Glomerular endothelial cell (primary cell): ENCODE measurements around the gene SLC22A17. TPM values are rescaled to one million over a fixed set of nuclear protein-coding genes. Genes with fewer than 3 reads are reported as not detected.

Experiments
- DNase-seq: peaks from one replicate; pipeline ENCODE4 v3.0.0-alpha.2; 2011; ENCODE audit warnings: low read depth, low spot score; ENCODE audit errors: extremely low read depth
- total RNA-seq: library from RNA; depleted of rRNA; stranded (reverse); fragments of >200 nt; gene quantifications from 2 replicates; pipeline ENCODE4 v1.2.3, GENCODE V29; 2015

The SLC22A17 gene
- total RNA-seq, 1 donor from 2014 or later, result 7.3 TPM

DNA sequence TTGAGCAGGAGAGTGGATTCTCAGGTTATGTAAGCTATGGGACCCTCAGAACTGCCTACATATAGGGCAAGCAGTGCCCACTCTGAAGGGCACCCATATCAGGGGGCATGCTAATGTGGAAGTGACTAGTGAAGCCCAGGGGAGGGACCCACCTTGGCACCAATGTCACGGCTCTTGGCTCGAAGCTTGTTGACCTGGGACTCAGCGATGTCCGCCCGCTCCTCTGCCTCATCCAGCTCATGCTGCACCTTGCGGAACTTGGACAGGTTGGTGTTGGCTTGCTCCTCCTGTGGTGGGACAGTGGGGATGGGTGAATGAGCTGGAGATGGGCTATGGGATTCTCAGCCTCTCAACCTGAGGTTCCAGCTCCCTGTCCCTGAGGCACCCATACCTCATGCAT lies 29.6 kb upstream of the SLC22A17 start:
- no peak for DNase-seq

DNA sequence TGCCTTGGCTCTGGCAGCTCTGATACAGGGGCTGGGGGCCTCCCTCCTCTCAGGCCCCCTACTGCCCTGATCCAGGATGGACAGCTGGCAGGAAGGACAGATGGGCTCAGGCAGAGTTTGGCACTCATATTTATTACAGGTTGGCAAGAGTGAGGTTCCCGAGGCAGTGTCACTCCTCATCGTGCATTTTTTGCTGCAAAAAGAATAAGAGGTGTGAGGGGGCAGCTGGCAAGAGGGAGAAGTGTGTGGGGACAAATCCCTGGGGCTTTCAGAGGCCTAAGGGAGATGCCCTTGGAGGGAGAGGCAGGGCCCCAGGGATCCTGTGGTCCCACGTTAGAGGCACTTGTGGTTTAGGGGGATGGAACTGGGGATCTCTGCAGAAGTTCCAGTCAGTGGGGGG lies 29.2 kb upstream of the SLC22A17 start:
- no peak for DNase-seq

DNA sequence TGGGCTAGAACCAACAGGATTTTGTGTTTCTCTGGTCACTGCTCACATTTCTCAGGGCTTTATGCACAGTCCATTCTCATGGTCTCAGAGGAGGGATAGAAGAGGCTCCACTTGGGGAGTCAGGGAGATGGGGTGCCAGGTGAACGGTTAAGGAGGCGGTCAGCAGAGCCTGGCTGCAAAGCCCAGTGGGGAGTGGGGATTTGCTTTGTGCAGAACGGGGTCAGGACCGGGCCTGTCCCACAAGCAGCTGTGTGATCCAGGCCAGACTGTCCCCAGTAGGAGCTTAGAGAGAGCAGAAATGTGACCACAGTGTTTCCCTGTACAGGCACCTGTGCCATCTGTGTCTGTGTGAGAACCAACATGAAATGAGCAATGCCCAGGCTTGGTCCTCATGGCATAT lies 28.3 kb upstream of the SLC22A17 start:
- no peak for DNase-seq

DNA sequence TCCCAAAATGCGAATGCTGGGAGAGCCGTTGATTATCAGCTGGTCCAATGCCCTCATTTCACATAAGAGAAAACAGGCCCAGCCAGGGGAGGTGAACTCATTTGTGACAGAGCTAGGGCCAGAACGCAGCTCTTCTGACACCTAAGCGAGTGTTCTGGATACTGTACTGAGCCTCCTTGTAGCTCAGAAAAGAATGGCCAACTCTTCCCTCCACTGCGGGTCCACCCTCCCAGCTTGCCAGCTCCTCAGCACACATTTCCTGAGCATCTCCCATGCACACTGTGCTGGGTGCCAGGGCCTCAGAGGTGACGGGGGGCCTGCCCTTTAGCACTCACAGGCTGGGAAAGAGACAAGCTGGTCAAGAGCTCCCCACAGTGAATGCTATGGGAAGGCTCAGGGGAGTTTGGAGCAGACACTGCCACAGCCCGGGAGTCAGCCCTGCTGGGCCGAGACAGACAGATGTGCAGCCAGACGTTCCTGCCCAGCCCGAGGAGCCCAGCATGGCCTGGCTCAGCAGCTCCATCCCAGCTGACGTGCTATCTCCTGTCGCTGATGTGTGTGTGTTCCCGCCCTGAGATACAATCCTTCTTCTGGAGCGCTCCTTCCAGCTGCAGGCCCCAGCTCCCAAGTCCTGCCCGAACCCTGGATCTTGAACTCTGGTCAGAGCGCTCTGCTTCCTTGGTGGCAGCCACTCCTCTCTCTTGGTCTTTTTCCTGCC lies 27.7 kb upstream of the SLC22A17 start:
- no peak for DNase-seq

DNA sequence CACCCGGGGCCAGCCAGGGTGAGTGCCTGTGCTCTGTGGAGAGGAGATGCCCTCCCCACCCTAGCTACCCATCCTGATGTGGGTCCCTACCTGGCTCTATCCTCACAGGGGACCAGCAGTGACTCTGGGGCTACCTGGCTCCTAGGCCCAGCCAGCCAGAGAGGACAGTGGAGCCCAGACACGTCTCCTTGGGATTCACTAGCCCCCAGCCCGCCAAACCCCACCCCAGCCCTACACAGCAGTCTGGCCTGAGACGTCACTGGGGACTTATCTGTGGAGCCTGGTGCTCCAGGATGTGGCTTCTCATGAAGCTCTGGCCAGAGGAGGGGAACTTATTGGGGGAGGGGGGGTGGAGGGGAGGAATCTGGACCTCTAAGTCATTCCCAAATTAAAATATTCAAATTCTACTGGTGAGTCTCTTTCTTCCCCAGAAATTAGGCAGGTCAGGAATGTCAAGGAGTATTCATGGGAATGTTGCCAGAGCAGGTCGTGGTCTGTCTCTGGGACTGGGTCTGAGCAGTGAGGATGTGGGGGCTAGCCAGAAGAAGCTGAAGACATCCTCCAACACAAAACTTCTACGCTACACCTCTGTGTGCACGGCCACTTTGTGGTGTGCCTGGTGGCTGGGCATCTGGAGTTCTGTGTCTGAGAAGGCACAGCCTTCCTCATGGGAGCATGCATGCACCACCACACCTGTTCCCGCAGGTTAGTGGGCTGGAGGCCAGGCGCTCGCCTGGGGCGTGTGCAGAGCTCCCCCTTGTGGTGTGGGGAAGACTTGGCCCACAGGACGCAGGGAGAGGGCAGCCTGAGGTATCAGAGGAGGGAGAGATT lies 26.9 kb upstream of the SLC22A17 start:
- DNase-seq, result no peak

DNA sequence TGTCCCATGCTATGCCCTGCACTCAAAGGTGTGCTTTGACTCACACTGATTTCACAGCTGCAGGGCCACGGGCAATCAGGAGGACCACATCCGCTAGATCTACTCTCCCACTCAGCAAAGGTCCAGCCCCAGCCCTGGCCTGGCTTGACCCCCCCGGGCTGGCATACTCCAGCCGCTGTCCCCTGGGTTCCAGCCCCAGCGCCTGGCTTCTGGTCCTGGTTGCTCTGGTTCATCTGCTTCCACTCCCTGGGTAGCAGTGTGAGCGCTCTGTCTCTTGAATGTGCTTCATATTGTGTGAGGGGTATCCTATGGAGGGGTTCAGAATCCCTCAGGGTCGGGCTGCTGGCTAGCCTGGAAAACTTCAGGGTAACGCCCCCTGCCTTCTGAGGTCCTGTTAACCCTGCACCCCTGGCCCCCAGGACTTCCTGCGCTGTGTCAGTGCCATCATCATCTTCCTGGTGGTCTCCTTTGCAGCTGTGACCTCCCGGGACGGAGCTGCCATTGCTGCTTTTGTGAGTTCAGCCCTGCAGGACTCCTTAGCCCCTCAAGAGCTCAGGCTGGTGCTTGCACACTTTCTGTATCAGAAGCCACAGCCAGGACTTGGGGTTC lies 26.0 kb upstream of the SLC22A17 start:
- no peak for DNase-seq

DNA sequence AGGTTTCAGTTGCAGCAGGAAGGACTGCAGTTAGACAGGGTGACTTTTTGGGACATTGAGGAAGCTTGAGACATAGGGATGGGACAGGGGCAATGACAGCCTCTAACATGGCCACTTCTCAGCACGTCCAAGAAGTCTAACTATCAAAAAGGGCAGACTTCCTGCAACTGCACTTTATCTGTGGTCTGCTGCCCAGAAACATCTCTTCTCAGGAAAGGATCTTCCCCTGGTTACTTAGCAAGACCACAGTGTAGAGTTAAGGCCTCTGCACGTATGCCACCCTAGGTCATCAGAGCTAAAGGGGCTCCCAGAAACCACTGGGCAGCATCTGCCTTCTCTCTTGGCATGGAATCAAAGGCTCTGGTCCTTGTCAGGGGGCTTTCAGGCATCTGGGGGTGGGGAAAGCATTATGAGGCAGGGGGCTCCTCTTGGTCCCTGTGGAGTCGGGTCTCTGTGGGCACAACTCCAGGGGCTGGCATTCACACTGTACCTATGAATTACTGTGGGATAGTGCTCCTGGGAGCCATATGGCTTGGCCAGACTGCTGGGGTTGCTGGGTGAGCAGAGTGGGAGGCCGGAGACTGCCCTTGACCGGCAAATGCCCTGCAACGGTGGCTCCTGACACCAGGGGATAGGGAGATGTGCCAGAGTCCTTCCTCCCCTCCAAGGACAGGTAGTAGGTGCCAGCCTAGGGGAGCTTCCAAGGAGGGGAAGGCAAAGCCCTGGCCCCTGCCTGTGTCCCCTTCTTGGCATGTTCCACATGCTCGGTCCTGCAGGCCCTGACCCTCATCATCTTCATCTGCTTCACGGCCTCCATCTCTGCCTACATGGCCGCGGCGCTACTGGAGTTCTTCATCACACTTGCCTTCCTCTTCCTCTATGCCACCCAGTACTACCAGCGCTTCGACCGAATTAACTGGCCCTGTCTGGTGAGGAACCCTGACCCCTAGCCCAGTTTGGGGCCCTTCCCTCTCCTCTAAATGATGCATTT lies 25.2 kb upstream of the SLC22A17 start:
- DNase-seq, result no peak

DNA sequence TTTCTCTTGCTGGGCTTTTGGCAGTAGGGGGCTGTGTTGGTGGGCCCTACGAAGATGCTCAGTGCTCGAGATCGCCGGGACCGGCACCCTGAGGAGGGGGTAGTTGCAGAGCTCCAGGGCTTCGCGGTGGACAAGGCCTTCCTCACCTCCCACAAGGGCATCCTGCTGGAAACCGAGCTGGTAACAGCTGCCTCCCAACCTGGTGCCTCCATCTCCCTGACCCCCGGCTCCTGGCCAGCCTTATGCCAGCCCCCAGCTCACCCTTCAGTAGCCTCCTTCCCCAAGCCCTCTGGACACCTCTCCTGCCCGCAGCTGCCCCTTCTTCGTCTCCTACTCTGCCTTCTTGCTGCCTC lies 24.5 kb upstream of the SLC22A17 start:
- no peak for DNase-seq

DNA sequence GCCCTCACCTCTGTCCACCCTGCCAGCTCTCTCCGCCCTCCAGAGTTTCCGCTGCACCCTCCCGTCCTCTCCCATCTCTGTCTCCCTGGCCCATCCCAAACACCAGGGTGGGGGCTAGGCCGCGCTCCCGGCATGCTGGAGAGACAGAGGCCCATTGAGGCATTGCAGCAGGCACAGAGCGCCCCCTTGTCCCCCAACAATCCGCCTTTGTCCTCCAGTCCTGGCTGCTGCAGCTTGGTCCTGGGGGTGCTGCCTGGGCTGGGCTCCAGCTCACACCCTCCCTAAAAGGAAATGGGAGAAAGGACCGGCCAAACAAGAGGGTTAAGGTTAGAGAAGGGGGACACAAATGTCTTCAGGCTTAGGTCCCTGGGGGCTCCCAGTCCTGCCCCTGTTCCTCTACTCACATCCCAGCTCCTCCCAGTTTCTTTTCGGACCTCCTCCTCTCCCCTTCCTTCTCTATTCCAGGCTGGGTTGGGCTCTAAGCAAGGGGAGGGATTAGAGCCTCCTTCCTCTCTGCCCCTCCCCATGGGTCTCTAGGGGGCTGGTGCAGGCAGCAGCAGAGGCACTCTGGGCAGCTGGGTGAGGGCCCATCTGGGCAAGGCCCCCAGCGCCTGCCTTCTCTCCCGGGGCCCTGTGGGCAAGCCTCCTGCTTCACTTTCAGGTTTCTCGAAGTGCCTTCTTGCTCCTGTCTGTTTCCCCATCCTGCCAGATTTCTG lies 24.0 kb upstream of the SLC22A17 start, which contains the start of gene CMTM5:
Gene CMTM5 (plus strand): TSS at position 565 of the 716 bp plus-strand sequence. CDS start 206 bp downstream, outside the sequence.
- DNase-seq, result no peak

DNA sequence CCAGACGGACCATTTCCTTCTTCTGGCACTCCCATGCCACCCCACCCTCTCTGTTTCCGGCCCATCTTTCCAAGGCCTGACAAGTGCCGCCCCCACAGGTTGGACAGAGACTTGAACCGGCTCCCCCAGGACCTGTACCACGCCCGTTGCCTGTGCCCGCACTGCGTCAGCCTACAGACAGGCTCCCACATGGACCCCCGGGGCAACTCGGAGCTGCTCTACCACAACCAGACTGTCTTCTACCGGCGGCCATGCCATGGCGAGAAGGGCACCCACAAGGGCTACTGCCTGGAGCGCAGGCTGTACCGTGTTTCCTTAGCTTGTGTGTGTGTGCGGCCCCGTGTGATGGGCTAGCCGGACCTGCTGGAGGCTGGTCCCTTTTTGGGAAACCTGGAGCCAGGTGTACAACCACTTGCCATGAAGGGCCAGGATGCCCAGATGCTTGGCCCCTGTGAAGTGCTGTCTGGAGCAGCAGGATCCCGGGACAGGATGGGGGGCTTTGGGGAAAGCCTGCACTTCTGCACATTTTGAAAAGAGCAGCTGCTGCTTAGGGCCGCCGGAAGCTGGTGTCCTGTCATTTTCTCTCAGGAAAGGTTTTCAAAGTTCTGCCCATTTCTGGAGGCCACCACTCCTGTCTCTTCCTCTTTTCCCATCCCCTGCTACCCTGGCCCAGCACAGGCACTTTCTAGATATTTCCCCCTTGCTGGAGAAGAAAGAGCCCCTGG lies 23.0 kb upstream of the SLC22A17 start:
- no peak for DNase-seq

DNA sequence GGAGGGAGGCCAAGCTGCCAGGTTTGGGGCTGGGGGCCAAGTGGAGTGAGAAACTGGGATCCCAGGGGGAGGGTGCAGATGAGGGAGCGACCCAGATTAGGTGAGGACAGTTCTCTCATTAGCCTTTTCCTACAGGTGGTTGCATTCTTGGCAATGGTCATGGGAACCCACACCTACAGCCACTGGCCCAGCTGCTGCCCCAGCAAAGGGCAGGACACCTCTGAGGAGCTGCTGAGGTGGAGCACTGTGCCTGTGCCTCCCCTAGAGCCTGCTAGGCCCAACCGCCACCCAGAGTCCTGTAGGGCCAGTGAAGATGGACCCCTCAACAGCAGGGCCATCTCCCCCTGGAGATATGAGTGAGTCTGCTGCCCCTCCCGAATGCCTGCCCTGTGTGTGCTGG lies 20.4 kb upstream of the SLC22A17 start:
- DNase-seq, result no peak

DNA sequence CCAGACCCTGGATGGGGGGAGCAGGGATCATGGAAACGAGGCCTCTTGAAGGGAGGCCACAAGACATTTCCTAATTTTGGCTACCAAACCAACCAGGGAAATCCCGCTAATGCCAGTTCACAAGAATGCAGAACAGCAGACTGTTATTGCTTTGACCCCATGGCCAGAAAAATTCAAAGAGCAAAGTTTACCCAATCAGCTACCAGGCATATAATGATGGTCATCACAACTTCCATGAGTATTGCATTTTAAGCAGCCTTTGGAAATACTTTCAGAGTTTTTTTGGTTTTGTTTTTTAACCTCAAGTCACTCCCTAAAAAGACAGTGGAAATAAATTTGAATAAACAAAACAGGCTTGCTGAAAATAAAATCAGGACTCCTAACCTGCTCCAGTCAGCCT lies 19.8 kb upstream of the SLC22A17 start, which contains the start of gene IL25:
Gene IL25 (plus strand): TSS at position 301 of the 400 bp plus-strand sequence.
- no peak for DNase-seq

DNA sequence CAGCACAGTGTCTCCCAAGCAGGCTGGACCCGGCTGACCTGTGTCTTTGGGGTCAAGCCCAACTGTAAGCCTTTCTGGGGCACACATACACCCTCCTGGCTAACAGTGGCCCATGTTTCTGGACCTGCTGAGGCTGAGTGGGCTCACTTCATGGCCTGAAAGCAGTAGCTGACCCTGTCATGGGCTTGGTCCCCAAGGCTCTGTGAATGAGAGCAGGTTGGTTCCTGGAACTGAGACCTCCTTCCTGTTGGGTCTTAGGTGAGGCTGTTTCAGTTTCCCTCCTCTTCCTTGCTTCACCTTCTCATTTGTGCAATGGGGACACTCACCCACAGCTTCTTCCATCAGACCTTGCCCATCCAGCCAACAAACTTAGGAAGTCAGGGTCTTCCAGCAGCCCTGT lies 19.2 kb upstream of the SLC22A17 start:
- DNase-seq, result no peak

DNA sequence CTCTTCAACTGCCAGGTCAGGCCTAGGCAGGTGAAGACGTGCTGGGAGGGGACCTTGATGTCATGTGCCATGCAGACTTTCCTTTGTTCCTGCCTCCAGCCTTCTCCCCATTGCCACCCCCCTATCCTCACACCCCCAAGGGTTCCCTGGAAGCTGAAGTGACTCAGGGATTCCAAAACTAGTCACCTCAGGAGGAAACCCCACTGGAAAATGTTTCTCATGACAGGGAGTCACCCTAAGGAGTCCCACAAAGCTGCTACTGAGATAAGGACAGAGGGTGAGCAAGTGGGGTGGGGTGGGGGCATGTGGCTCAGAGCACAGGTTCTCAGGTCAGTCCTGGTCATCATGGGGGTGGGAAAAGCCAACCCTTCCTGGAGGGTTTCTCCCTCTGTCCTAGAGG lies 17.5 kb upstream of the SLC22A17 start:
- DNase-seq, result no peak

DNA sequence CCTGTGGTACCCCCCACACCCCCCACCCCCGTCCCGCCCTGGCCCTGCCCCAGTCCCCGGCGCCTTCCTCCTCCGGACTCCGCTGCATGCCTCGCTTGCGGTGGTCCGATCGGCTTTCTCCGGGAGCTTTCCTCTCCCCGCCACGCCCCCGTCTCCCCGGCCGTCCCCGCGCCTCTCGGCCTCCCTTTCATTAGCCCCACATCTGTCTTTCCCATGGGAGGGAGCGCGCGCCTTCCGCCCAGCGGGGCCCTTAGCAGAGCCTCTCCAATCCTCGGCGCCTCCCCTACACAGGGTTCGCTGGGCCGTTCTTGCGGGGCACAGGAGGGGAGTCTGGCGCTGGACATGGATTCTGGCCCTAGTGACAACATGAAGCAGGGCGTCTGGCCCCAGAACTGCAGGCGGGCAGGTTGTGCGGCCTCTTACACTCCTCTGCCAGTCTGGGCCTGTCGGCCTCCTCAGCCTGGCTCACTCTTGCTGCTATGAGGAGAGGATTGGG lies 13.8 kb upstream of the SLC22A17 start:
- no peak for DNase-seq

DNA sequence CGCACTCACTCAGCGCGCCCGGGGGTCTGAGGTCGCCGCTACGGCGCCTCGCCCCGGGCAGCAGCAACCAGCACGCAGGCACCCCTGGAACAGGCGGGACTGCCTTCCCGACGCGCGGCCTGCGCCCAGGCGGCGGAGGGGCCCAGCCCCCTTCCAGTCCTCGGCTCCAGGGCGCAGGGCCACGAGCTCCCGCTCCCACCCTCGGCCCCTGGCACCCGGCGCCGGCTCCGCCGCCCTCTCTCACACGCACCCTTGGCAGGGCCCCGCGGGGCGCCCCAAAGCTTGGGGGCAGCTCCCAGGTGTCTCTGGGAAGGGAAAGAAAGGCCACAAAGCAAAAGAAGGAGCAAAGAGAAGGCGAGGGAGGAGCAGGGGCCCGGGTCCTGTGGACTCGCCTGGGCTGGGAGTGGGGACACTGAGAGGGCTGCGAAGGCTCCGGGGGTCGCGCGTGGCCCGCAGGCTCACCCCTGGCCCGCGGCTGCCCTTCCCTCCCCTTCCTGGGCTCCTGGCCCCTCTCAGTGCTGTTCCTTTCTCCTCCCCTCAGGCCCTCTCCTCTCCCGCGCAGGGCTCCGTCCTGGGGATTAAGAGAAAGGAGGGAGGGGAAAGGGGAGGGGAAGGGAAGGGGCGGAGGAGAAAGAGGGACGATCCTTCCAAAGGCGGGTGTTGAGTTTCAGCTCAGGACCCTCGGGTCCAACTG lies 13.2 kb upstream of the SLC22A17 start:
- DNase-seq, result no peak

DNA sequence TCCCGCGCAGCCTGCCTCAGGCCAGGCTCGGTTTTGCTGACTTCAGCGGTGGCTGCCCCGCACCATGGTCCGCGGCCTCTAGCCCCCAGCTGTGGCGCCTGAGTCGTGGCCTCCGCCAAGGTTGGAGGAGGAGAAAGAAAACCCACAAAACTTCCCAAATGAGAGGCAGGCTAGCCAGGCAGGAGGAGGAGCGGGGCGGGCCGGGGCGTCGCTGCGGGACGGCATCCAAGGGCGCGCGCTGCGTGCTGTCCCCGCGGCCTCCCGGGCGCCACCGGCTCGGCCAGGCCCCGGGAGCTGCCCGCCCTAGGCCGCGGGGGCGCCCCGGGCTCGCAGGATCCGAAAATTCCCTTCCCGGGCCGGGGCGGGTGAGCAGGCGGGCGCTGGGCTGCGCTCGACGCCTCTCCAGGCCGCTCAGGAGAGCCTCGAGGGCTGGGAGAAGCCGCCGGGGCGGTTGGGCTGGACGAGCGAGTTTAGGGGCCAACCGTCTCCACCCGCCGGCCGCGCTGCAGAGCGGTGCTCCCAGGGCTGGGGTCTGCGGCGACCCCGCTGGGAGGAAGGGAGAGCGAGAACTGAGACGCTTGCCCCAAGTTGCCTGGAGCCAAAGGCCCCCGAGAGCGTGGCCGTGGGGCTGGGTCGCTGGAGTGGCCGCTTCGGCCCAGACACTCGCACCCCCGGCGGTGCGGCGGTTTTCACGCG lies 12.5 kb upstream of the SLC22A17 start, which contains the start of gene EFS:
Gene EFS (minus strand): TSS at position 137 of the 696 bp plus-strand sequence. CDS start 147 bp downstream, outside the sequence.
- no peak for DNase-seq
